HL-60/S4 treated with phorbol 12-myristate 13-acetate at 8.2 ng/mL for 4 days and 3 days (cell line): ENCODE measurements around the gene PPP2R5C.
"Not testable (repeated sequence)": the region's sequence is repeated elsewhere in the genome, so short reads cannot be mapped to it uniquely, and the experiment has no call there.

Experiments used
- in situ Hi-C: fragments of 300-500 bp; cut with MboI; formaldehyde crosslinking; loops from 2 replicates; pipeline ENCODE4 v1.15.0; 2022; ENCODE audit warnings: low sequenced_read_pairs

PPP2R5C gene

GRCh38 chr14:101749756-101750155 is 11.8 kb upstream of the PPP2R5C start:
- in situ Hi-C loops, result not testable (repeated sequence)

- in situ Hi-C loops, result no loop called here
Observed at GRCh38 chr14:101754893-101755292, 6.6 kb upstream of the PPP2R5C start.

- in situ Hi-C loops, result no loop called here
Observed at GRCh38 chr14:101755591-101756324, 5.8 kb upstream of the PPP2R5C start.

- in situ Hi-C loops, result no loop called here
Observed at GRCh38 chr14:101757064-101757838, 4.3 kb upstream of the PPP2R5C start.

GRCh38 chr14:101757839-101758211 is 3.7 kb upstream of the PPP2R5C start:
- in situ Hi-C loops, result no loop called here

GRCh38 chr14:101758913-101759593 is 2.5 kb upstream of the PPP2R5C start:
- in situ Hi-C loops, result no loop called here

GRCh38 chr14:101760138-101761011 is 1.1 kb upstream of the PPP2R5C start:
- in situ Hi-C loops, result no loop called here

- in situ Hi-C loops, result no loop called here
Observed at GRCh38 chr14:101761881-101762529, 496 bp downstream of the PPP2R5C start.

- in situ Hi-C loops, result no loop called here
Observed at GRCh38 chr14:101762530-101763101, 1.1 kb downstream of the PPP2R5C start.

GRCh38 chr14:101763941-101764709 is 2.6 kb downstream of the PPP2R5C start:
- in situ Hi-C loops, result no loop called here

- in situ Hi-C loops, result no loop called here
Observed at GRCh38 chr14:101767618-101768362, 6.3 kb downstream of the PPP2R5C start.

GRCh38 chr14:101770183-101770582 is 8.7 kb downstream of the PPP2R5C start:
- in situ Hi-C loops, result no loop called here

- in situ Hi-C loops, result no loop called here
Observed at GRCh38 chr14:101772770-101773169, 11.3 kb downstream of the PPP2R5C start.

GRCh38 chr14:101773378-101773777 is 11.9 kb downstream of the PPP2R5C start:
- in situ Hi-C loops, result no loop called here

- in situ Hi-C loops, result no loop called here
Observed at GRCh38 chr14:101774006-101774795, 12.7 kb downstream of the PPP2R5C start.

GRCh38 chr14:101774814-101775213 is 13.3 kb downstream of the PPP2R5C start:
- in situ Hi-C loops, result no loop called here

- in situ Hi-C loops, result no loop called here
Observed at GRCh38 chr14:101775826-101776225, 14.3 kb downstream of the PPP2R5C start.

GRCh38 chr14:101776344-101776743 is 14.8 kb downstream of the PPP2R5C start:
- in situ Hi-C loops, result no loop called here
